GDM1 (cell line): ENCODE measurements around the gene MEPCE.
"Not testable (repeated sequence)": the region's sequence is repeated elsewhere in the genome, so short reads cannot be mapped to it uniquely, and the experiment has no call there.

Source experiments
- DNase-seq: peaks from one replicate; lab custom pipeline; 2025; lab: John Stamatoyannopoulos, UW

MEPCE gene

GRCh38 chr7:100434297-100435144, 4.9 kb downstream of the MEPCE start:
- no peak for DNase-seq

GRCh38 chr7:100435401-100436304, 6.0 kb downstream of the MEPCE start:
- DNase-seq: no peak

GRCh38 chr7:100437150-100438100, 7.8 kb downstream of the MEPCE start:
- DNase-seq: no peak

DNA sequence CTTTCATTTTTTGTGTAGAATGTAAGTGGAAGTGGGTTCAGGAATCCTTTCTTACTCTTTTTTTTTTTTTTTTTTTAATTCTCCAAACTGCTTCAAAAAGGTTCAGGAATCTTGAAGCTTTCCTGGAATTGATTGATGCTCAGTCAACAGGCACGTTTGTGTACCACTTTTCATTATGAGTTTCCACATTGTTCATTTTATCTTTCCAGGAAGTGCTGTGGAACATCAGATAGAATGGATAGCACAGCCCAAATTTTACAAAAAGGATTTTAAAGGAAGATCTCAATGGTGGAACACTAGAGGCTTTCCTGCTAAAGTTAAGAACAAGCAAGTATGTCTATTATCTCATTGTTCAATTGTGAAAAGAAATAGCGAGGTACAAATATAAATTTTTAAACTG, 8.5 kb downstream of the MEPCE start:
- no peak for DNase-seq

DNA sequence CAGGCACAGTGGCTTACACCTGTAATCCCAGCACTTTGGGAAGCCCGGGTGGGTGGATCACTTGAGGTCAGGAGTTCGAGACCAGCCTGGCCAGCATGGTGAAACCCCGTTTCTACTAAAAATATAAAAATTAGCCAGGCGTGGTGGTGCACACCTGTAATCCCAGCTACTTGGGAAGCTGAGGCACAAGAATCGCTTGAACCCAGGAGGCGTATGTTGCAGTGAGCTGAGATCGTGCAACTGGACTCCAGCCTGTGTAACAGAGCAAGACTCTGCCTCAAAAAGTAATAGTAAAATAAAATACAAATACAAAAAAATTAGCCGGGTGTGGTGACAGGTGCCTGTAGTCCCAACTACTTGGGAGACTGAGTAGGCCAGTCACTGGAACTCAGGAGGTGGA, 9.1 kb downstream of the MEPCE start:
- DNase-seq: not testable (repeated sequence)

GRCh38 chr7:100439244-100439643, 9.6 kb downstream of the MEPCE start:
- not testable (repeated sequence) for DNase-seq

DNA sequence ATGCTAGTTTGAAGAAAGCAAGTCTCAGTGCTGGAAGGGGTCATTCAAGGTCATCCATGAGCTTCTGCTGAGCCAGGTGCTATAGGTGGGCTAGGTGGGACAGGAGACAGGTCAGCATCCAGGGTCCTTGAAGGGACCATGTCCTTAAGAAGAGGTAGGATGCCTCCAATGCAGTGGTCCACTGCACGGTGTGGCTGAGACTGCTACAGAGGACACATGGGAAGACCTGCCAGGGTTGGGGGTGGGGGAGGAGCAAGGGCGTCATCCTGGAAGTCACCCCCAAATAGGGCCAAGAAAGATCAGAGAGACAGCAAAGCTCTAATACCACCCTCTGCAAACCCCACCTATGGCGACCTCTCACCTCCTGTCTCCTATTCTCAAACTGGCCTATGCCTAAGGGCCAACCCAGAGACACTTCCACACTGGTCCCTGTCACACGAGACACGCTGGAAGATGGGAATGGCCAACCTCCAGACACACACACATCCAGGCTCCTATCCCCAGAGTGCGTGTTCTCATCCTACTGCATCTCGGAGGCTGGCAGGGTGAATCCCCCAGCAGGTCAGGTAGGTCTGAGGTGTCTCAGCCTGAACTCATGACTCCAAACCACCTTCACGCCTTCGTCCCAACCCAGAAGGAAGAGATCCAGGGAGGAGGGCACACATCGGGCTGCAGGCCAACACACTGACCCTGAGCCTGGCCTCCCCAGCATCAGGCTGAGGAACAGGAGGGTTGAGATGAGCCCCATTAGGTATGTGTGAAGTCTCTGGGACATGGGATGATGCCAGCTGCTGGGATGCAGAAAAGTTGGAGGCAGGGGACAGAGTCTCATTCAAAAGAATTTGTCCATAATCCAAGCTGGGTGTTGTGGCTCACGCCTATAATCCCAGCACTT, 12.3 kb downstream of the MEPCE start:
- DNase-seq: no peak

DNA sequence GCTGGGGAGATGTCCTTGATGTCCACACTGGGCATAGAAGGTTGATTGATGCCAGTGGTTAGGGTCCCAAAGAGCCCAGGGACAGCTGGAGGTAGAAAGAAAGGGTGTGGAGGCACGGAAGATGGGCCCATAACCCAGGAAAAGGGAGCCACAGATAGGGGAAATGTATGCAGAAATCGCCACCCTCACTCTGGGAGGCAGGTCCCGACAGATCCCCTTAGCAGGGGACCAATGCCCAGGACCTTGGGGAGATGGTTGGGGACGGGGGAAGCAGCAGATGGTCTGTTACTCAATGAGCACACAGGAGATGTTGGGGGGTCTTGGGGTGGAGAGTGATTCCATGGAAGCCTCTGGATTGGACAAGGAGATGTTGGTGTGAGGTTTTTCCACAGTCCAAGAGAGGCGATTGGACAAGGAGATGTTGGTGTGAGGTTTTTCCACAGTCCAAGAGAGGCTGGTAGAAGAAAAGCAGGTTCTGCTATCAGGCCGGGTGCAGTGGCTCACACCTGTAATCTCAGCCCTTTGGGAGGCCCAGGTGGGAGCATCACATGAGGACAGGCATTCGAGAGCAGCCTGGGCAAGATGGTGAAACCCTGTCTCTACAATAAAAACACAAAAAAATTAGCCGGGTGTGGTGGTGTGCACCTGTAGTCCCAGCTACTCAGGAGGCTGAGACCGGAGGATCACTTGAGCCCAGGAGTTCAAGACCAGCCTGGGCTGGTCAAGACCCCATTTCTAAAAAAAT, 13.6 kb downstream of the MEPCE start:
- DNase-seq: no peak

DNA sequence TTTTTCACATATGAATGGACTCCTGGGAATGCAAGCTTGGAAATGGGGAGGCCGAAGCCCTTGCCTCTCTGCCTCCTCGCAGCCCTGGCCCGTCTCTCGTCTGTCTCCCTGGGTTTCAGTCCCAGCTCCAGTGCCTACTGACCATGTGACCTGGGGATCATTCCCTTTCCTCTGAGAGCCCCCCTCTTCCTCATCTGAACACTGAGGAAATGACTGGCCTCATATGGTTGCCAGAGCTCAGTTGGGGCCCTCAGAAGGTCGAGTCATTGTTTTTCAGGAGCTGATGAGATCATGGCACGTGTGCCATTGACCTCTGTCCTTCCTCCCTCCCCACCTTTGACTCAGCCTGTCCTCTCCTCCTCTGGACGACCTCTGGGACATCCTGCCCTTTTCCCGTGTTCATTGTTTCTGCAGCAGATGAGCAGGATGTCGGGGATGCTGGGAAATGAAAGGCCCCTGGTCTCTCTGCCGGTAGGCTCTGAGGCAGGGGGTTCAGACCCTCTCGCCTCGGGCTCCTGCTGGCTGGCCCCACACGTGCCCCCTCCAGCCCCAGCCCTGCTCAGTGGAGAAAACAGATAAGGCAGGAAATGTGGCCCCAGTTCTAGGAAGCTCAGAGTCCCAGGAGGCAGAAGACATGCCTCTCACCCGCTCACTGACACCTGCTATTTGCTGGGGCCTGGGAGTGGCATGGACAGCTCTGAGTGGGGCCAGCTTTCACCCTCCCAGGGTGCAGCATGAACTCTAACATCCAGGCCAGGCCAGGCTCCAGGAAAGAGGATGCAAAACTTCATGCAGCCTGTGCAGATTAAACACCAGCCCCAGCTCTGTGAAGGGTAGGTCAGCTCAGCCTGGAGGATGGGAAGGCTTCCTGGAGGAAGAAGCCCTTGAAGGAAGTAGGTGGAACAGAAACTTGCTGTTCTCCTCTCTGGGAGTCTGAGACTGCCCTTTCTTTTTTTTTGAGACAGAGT, 15.0 kb downstream of the MEPCE start:
- peak; percentile 47 for DNase-seq

DNA sequence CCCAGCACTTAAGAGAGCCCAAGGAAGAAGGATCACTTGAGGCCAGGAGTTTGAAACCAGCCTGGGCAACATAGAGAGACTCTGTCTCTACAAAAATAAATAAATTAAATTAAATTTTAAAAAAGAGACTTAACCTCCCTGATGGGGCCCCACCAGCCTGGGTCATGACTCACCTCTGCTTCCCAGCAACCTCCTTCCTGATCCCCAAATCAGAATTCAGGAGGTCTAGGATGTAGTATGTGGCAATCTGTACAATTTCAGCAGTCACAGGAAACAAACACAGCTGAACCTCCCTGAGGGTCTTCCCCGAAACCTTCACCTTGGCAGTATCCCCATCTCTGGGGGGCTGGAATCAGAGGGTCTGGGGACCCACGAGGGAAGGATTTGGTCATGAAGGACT, 16.4 kb downstream of the MEPCE start:
- no peak for DNase-seq

DNA sequence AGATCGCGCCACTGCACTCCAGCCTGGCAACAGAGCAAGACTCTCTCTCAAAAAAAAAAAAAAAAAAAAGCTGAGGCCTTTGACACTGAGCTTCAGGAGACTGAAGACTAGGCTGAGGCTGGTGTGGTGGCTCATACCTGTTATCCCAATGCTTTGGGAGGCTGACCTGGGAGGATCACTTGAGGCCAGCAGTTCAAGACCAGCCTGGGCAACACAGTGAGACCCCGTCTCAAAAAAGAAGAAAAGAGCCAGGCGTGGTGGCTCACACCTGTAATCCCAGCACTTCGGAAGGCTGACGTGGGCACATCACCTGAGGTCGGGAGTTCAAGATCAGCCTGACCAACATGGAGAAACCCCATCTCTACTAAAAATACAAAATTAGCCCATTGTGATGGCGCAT, 17.7 kb downstream of the MEPCE start:
- not testable (repeated sequence) for DNase-seq

DNA sequence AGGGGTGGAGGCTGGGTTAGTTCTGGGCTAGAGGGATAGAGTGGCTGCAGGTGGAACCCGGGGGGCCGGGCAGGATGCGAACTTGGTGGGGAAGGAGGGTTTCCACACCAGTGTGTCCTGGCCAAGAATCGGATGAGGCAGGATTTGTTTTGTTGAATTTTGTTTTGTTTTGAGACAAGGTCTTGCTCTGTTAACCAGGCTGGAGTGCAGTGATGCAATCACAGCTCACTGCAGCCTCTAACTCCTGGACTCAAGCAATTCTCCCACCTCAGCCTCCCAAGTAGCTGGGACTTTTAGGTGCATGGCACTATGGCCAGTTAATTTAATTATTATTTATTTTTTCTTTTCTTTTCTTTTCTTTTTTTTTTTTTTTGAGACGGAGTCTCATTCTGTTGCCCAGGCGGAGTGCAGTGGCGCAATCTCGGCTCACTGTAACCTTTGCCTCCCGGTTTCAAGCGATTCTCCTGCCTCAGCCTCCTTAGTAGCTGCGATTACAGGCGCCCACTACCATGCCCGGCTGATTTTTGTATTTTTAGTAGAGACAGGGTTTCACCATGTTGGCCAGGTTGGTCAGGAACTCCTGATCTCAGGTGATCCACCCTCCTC, 19.7 kb downstream of the MEPCE start:
- no peak for DNase-seq

DNA sequence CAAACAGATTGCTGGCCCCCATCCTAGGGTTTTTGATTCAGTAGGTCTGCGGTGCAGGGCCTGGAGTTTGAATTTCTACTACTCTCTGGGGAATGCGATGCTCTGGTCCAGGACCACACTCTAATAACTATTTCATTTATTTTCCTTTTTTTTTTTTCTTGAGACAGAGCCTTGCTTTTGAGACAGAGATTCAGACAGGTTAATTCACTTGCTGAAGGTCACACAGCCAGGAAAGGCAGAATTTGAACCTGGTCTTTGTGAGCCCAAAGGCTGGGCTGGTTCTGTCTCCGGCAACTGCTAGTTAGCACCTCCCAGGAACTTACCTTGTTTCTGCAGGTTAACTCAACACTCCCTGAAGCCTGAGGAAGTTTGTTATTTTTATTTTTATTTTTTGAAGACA, 22.9 kb downstream of the MEPCE start:
- no peak for DNase-seq

DNA sequence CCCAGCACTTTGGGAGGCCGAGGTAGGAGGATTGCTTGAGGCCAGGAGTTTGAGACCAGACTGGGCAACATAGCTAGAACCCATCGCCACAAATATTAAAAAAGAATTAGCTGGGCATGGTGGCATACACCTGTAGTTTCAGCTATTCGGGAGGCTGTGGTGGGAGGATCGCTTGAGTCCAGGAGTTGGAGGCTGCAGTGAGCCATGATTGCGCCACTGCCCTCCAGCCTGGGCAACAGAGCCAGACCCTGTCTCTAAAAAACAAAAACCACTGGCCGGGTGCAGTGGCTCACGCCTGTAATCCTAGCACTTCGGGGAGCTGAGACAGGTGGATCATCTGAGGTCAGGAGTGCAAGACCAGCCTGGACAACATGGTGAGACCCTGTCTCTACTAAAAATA, 24.2 kb downstream of the MEPCE start:
- DNase-seq: not testable (repeated sequence)

GRCh38 chr7:100455206-100455605, 25.6 kb downstream of the MEPCE start:
- DNase-seq: no peak

DNA sequence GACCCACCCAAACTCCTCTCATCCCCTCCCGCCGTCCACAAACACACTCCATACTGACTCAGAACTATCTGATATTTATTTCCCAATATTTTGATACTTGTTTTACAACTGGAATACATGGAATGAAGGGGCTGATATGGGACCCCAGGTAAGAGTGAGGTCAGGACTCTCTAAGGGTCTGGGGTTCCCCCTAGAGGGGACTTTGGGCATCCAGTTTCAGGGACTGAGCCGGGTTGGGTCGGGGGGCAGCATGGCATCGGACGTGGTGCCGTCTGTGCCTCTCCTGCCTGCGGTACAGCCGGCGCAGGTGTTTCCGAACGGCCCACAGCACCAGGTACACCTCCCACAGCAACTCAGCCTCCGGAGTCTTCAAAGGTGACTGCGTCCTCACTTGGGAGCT, 26.9 kb downstream of the MEPCE start:
- DNase-seq: no peak

DNA sequence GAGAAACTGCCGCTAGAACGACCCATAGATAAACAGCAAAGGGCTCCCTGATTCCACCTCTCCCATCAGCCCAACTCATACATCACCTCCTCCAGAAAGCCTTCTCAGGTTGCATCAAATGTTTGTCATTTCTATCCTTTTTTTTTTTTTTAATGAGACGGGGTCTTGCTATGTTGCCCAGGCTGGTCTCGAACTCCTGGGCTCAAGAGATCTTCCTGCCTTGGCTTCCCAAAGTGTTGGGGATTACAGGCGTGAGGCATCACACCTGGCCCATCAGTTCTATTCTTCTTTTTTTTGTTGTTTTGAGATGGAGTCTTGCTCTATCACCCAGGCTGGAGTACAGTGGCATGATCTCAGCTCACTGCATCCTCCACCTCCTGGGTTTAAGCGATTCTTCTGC, 27.4 kb downstream of the MEPCE start:
- no peak for DNase-seq

DNA sequence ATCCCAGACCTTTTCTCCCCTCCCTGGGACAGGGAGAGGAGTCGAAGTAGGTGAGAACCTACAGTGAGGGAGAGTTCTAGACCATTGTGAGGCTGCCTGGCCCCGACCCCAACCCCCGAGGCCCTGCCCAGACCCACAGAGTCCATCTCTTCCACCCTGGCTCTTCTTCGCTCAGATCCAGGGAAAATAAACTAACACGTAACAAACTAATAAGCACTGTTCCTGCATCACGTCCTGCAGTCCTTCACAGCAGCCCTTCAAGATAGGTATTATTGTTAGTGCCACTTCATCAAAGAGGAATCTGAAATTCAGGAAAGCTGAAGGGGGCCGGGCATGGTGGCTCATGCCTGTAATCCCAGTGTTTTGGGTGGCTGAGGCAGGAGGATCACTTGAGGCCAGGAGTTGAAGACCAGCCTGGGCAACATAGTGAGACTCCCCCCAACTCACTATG, 34.6 kb downstream of the MEPCE start, which contains the start of gene SPACDR:
SPACDR (minus strand) TSS at position 51 of the 451 bp plus-strand sequence. CDS start 235 bp downstream, outside the sequence.
- DNase-seq: no peak
